Hepatocyte (in vitro differentiated cells): ENCODE measurements around the gene CHP1. TPM values are rescaled to one million over a fixed set of nuclear protein-coding genes. Genes with fewer than 3 reads are reported as not detected.
"Not testable (repeated sequence)": the region's sequence is repeated elsewhere in the genome, so short reads cannot be mapped to it uniquely, and the experiment has no call there.

Experiments used
- DNase-seq: peaks from one replicate; pipeline ENCODE4 v3.0.0-alpha.2; 2016; ENCODE audit warnings: low spot score
- H2AFZ ChIP-seq: fragments of 200-600 bp; sonication (generic); 2 replicates; pipeline ENCODE4 v1.6.0; 2016; ENCODE audit warnings: antibody characterized with exemption, mild to moderate bottlenecking
- H3K27ac ChIP-seq: fragments of 200-600 bp; sonication (generic); 2 replicates; pipeline ENCODE4 v1.5.1; 2016; ENCODE audit warnings: mild to moderate bottlenecking
- H3K27me3 ChIP-seq: fragments of 200-600 bp; sonication (generic); 2 replicates; pipeline ENCODE4 v1.6.1; 2016
- H3K36me3 ChIP-seq: fragments of 200-600 bp; sonication (generic); replicated peaks from 2 replicates; pipeline ENCODE4 v1.5.1; 2016; ENCODE audit warnings: low read depth; ENCODE audit not compliant: insufficient read depth
- H3K4me1 ChIP-seq: fragments of 200-600 bp; sonication (generic); 2 replicates; pipeline ENCODE4 v1.5.1; 2016; ENCODE audit warnings: mild to moderate bottlenecking, moderate library complexity; ENCODE audit not compliant: insufficient read depth
- H3K4me2 ChIP-seq: fragments of 200-600 bp; sonication (generic); 2 replicates; pipeline ENCODE4 v1.6.0; 2016
- H3K4me3 ChIP-seq: fragments of 200-600 bp; sonication (generic); 2 replicates; pipeline ENCODE4 v1.5.1; 2016; ENCODE audit warnings: mild to moderate bottlenecking
- H3K79me2 ChIP-seq: fragments of 200-600 bp; sonication (generic); 2 replicates; pipeline ENCODE4 v1.6.0; 2017; ENCODE audit warnings: mild to moderate bottlenecking
- H3K9me2 ChIP-seq: fragments of 200-600 bp; sonication (generic); replicated peaks from 2 replicates; pipeline ENCODE4 v1.6.0; 2017; ENCODE audit warnings: mild to moderate bottlenecking; ENCODE audit not compliant: insufficient read depth
- H3K9me3 ChIP-seq: fragments of 200-600 bp; sonication (generic); 2 replicates; pipeline ENCODE4 v1.5.1; 2016; ENCODE audit warnings: low read depth, mild to moderate bottlenecking
- H4K20me1 ChIP-seq: fragments of 200-600 bp; sonication (generic); 2 replicates; pipeline ENCODE4 v1.6.0; 2016; ENCODE audit warnings: mild to moderate bottlenecking; ENCODE audit not compliant: insufficient read depth, poor library complexity, severe bottlenecking
- CTCF ChIP-seq: fragments of 200-600 bp; sonication (generic); IDR thresholded peaks from 2 replicates; pipeline ENCODE4 v1.5.1; 2016; ENCODE audit warnings: antibody characterized with exemption, mild to moderate bottlenecking; ENCODE audit not compliant: poor library complexity
- EZH2 ChIP-seq: fragments of 200-600 bp; sonication (generic); IDR thresholded peaks from 2 replicates; pipeline ENCODE4 v1.6.1; 2016; ENCODE audit warnings: antibody characterized with exemption, mild to moderate bottlenecking, borderline replicate concordance
- EZH2phosphoT487 ChIP-seq: fragments of 200-600 bp; sonication (generic); IDR thresholded peaks from one replicate; pipeline ENCODE4 v1.6.1; 2018; ENCODE audit warnings: antibody characterized with exemption, mild to moderate bottlenecking, low read depth, moderate library complexity; ENCODE audit not compliant: unreplicated experiment, severe bottlenecking
- WGBS: methylation state at CpG from one replicate; pipeline ENCODE4 v1.1.6; 2016; ENCODE audit warnings: low lambda C conversion rate; ENCODE audit errors: missing lambda C conversion rate; 5-methylcytosine and 5-hydroxymethylcytosine counted together
- polyA plus RNA-seq: library from polyadenylated mRNA; unstranded; fragments of >200 nt; fragmentation: Nextera tagmentation; extraction: Ambion mirVana; gene quantifications from 2 replicates; pipeline ENCODE4 v1.2.1, GENCODE V29; 2016
- total RNA-seq: library from RNA; depleted of rRNA; stranded (reverse); fragments of >200 nt; gene quantifications from 2 replicates; pipeline ENCODE4 v1.2.3, GENCODE V29; 2014

Gene CHP1
- total and polyA plus RNA-seq, 2 experiments from 2014 or later, result 39.0 to 163 TPM

GRCh38 chr15:41307679-41308078, 76.6 kb downstream of the CHP1 start:
- Histone ChIP-seq H4K20me1 (no peaks in the 10 kb centered on the region), H3K9me2 (no peaks in the 10 kb centered on the region), H3K79me2 (no peaks in the 10 kb centered on the region), H3K27me3 (no peaks in the 10 kb centered on the region), H2AFZ (no peak overlapping the region), H3K9me3 (no peaks in the 10 kb centered on the region), H3K36me3 (no peaks in the 10 kb centered on the region), H3K4me3 (no peak overlapping the region), H3K27ac (no peak overlapping the region), H3K4me2 (no peak overlapping the region), H3K4me1 (no peaks in the 10 kb centered on the region)
- DNase-seq, result no peak
- WGBS, result 98% methylated on average over 5 of the region's 5 CpGs
- no peak for TF ChIP-seq EZH2phosphoT487
- TF ChIP-seq CTCF, result no peak
- TF ChIP-seq EZH2, result no peak

DNA sequence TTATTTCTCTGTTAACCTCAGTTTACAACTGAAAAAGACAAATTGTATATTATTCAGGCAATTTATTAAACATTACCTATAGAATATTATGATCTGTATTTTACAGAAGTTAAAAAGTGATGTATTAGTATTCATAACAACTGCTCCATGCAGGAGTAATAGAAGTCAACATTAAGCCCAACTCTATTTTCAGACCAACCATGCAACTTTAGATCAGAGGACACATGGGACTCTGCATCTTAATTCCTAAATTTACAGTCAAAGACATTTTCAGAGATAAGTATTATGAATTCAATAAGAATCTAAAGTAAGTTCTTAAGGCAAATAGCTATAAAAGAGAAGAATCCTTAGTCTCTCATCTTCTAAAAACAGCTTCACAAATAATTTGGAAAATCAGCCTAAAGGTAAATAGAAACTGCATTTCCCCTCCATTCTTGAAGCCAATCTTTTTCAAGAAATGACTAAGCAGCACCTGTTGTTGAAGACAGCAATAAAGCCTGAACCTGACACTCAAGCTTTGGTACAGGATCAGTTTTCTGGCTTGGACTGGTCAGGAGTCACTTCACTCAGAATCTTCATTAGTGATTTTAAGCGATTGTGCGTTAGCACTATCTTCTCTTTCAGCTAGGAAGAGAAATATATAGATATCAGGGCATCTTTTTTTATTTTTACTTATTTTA, 78.3 kb downstream of the CHP1 start:
- no peak for DNase-seq
- Histone ChIP-seq H3K9me2 (no peaks in the 10 kb centered on the region), H3K27ac (no peak overlapping the region), H3K9me3 (no peaks in the 10 kb centered on the region), H3K27me3 (no peaks in the 10 kb centered on the region), H3K4me3 (no peak overlapping the region), H3K79me2 (no peaks in the 10 kb centered on the region), H4K20me1 (no peaks in the 10 kb centered on the region), H3K4me2 (no peak overlapping the region), H3K36me3 (no peaks in the 10 kb centered on the region), H3K4me1 (no peaks in the 10 kb centered on the region), H2AFZ (no peak overlapping the region)
- WGBS, result 98% methylated on average over 2 of the region's 2 CpGs
- no peak for TF ChIP-seq EZH2phosphoT487
- no peak for TF ChIP-seq EZH2
- no peak for TF ChIP-seq CTCF

DNA sequence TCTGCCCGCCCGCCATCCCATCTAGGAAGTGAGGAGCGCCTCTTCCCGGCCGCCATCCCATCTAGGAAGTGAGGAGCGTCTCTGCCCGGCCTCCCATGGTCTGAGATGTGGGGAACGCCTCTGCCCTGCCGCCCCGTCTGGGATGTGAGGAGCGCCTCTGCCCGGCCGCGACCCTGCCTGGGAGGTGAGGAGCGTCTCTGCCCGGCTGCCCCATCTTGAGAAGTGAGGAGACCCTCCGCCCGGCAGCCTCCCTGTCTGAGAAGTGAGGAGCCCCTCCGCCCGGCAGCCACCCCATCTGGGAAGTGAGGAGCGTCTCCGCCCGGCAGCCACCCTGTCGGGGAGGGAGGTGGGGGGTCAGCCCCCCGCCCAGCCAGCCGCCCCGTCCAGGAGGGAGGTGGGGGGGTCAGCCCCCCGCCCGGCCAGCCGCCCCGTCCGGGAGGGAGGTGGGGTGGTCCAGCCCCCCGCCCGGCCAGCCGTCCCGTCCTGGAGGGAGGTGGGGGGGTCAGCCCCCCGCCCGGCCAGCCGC, 89.8 kb downstream of the CHP1 start:
- not testable (repeated sequence) for H3K36me3 ChIP-seq, H3K9me3 ChIP-seq, H3K4me3 ChIP-seq, H3K4me2 ChIP-seq, H2AFZ ChIP-seq, H3K27me3 ChIP-seq, H3K9me2 ChIP-seq, H4K20me1 ChIP-seq, H3K4me1 ChIP-seq, H3K79me2 ChIP-seq, H3K27ac ChIP-seq, DNase-seq
- whole genome bisulfite sequencing, result 100% methylated on average over 2 of the region's 39 CpGs

- Histone ChIP-seq H3K4me1 (no peaks in the 10 kb centered on the region), H4K20me1 (no peaks in the 10 kb centered on the region), H3K79me2 (no peaks in the 10 kb centered on the region), H3K9me2 (no peaks in the 10 kb centered on the region), H3K36me3 (no peaks in the 10 kb centered on the region), H3K4me3 (no peak overlapping the region), H2AFZ (no peak overlapping the region), H3K27me3 (no peaks in the 10 kb centered on the region), H3K4me2 (no peak overlapping the region), H3K27ac (no peak overlapping the region), H3K9me3 (no peaks in the 10 kb centered on the region)
- DNase-seq, result no peak
- 100% methylated on average over 1 of the region's 1 CpG for WGBS
- TF ChIP-seq EZH2phosphoT487 (no peak), EZH2 (no peak), CTCF (no peak)
Observed at GRCh38 chr15:41323611-41324010, 92.5 kb downstream of the CHP1 start.
